ENCODE measurements around the gene MFGE8. TPM values are rescaled to one million over a fixed set of nuclear protein-coding genes. Genes with fewer than 3 reads are reported as not detected.

The MFGE8 gene
- total RNA-seq, 1 donor, result 195 TPM

DNA sequence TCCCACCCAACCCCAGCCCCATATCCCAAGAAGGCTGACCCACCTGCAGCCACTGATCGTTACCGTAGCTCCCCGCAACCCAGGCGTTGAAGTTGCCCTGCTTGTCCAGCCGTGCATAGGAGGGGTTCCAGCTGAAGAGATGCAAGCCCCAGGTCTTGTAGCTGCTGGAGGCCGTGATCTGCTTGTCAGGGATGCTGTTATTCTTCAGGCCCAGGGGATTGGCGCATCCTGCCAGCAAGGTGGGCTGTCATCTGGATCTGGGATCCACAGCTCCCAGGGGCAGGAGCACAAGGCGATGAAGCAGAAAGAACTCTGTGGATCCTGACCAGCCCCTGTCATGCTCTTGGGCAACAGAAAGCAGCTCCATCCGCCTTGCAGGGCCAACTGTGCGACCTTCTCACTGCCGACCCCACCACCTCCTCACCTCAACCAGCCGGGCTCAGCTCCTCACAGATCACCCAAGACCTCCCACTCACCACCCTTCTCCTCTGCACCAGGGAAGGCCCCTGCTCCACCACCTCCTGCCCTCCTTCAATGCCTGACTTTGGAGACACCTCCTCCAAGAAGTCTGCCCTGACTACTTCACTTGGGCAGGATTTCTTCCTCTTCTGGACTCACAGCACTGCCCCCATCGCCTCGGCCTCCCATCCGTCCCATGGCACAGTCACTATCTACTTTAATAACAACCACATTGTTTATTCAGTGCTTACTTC, 11.5 kb downstream of the MFGE8 start:
- Histone ChIP-seq H3K4me3 (ENCODE audit: insufficient read depth, low read length) (no peak overlapping the region), H3K4me2 (ENCODE audit: insufficient read depth, low read length) (no peak overlapping the region), H4K20me1 (ENCODE audit: insufficient read depth, low read length) (peaks cover 41% of the 10 kb centered on the region), H3K27ac (ENCODE audit: low read depth, low read length) (peak overlapping the region; percentile 74), H3K36me3 (ENCODE audit: insufficient read depth, low read length) (peaks cover 77% of the 10 kb centered on the region), H3K27me3 (ENCODE audit: insufficient read depth, low read length) (no peaks in the 10 kb centered on the region), H3K4me1 (ENCODE audit: insufficient read depth, low read length) (peaks cover 27% of the 10 kb centered on the region), H2AFZ (ENCODE audit: low read length) (no peak overlapping the region), H3K79me2 (ENCODE audit: insufficient read depth, low read length) (peaks cover 23% of the 10 kb centered on the region), H3K9me3 (ENCODE audit: low read depth, low read length) (no peaks in the 10 kb centered on the region)
- TF ChIP-seq, protein P1, sequence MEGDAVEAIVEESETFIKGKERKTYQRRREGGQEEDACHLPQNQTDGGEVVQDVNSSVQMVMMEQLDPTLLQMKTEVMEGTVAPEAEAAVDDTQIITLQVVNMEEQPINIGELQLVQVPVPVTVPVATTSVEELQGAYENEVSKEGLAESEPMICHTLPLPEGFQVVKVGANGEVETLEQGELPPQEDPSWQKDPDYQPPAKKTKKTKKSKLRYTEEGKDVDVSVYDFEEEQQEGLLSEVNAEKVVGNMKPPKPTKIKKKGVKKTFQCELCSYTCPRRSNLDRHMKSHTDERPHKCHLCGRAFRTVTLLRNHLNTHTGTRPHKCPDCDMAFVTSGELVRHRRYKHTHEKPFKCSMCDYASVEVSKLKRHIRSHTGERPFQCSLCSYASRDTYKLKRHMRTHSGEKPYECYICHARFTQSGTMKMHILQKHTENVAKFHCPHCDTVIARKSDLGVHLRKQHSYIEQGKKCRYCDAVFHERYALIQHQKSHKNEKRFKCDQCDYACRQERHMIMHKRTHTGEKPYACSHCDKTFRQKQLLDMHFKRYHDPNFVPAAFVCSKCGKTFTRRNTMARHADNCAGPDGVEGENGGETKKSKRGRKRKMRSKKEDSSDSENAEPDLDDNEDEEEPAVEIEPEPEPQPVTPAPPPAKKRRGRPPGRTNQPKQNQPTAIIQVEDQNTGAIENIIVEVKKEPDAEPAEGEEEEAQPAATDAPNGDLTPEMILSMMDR (IDR thresholded peaks at IDR 0.05; ENCODE audit: extremely low read depth, low read depth, low read length), result no peak
- peak; percentile 50 for DNase-seq (ENCODE audit: insufficient read length, low spot score, missing footprints)

DNA sequence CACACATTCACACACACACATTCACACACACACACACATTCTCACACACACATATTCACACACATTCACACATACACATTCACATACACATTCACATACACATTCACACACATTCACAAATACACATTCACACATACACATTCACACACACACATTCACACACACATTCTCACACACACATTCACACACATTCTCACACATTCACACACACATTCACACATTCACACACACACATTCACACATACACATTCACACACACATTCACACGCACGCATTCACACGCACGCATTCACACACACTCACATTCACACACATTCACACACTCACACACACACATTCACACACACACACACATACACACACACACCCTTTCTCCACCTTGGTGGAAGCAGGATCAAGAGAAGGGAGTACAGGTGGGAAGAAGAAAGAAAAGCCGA, 12.2 kb downstream of the MFGE8 start:
- no peak overlapping the region for H3K4me2 ChIP-seq (ENCODE audit: insufficient read depth, low read length)
- DNase-seq (ENCODE audit: insufficient read length, low spot score, missing footprints), result no peak
- H3K27ac ChIP-seq (ENCODE audit: low read depth, low read length), result peak overlapping the region; percentile 74
- peaks cover 27% of the 10 kb centered on the region for H3K4me1 ChIP-seq (ENCODE audit: insufficient read depth, low read length)
- no peaks in the 10 kb centered on the region for H3K27me3 ChIP-seq (ENCODE audit: insufficient read depth, low read length)
- H3K9me3 ChIP-seq (ENCODE audit: low read depth, low read length), result no peaks in the 10 kb centered on the region
- H3K79me2 ChIP-seq (ENCODE audit: insufficient read depth, low read length), result peaks cover 20% of the 10 kb centered on the region
- H3K4me3 ChIP-seq (ENCODE audit: insufficient read depth, low read length), result no peak overlapping the region
- peaks cover 34% of the 10 kb centered on the region for H4K20me1 ChIP-seq (ENCODE audit: insufficient read depth, low read length)
- TF ChIP-seq, protein P1 (IDR thresholded peaks at IDR 0.05; ENCODE audit: extremely low read depth, low read depth, low read length), result no peak
- H3K36me3 ChIP-seq (ENCODE audit: insufficient read depth, low read length), result peaks cover 70% of the 10 kb centered on the region
- no peak overlapping the region for H2AFZ ChIP-seq (ENCODE audit: low read length)

DNA sequence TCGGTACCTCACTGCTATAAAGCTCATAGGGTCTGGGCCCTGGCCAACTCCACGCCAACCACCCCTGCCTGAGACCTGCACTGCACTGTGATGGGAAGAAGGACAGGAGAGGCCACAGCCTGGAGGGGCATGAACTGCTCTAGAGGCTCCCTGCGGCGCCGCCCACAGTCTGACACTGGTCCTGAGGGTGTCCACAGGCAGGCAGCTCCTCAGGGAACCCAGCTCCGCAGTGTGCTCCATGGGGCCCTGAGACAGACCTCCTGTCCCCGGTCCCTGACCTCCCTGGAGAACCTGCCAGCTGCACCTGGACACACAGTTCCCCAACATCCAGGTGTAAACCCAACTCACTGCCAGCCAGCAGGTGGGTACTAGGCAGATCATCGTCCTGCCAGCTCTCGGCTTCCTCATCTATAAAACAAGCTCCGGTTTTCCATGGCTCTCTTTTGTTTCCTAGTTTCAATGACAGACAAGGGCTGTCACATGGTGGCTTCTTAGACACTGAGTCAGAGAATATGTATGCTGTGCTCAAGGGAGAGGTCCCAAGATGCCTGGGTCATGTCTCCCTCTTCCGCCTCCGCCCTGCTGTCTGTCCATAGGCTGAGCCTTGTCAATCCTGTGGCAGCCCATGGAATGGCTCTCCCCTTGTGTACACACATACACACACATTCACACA, 12.7 kb downstream of the MFGE8 start:
- no peak overlapping the region for H2AFZ ChIP-seq (ENCODE audit: low read length)
- H3K9me3 ChIP-seq (ENCODE audit: low read depth, low read length), result no peaks in the 10 kb centered on the region
- no peaks in the 10 kb centered on the region for H3K27me3 ChIP-seq (ENCODE audit: insufficient read depth, low read length)
- no peak overlapping the region for H3K4me2 ChIP-seq (ENCODE audit: insufficient read depth, low read length)
- peak; percentile 89 for DNase-seq (ENCODE audit: insufficient read length, low spot score, missing footprints)
- H3K36me3 ChIP-seq (ENCODE audit: insufficient read depth, low read length), result peaks cover 64% of the 10 kb centered on the region
- peaks cover 30% of the 10 kb centered on the region for H3K4me1 ChIP-seq (ENCODE audit: insufficient read depth, low read length)
- peak overlapping the region; percentile 74 for H3K27ac ChIP-seq (ENCODE audit: low read depth, low read length)
- H3K4me3 ChIP-seq (ENCODE audit: insufficient read depth, low read length), result no peak overlapping the region
- TF ChIP-seq, protein P1 (IDR thresholded peaks at IDR 0.05; ENCODE audit: extremely low read depth, low read depth, low read length), result no peak
- H3K79me2 ChIP-seq (ENCODE audit: insufficient read depth, low read length), result peaks cover 20% of the 10 kb centered on the region
- H4K20me1 ChIP-seq (ENCODE audit: insufficient read depth, low read length), result peaks cover 34% of the 10 kb centered on the region

DNA sequence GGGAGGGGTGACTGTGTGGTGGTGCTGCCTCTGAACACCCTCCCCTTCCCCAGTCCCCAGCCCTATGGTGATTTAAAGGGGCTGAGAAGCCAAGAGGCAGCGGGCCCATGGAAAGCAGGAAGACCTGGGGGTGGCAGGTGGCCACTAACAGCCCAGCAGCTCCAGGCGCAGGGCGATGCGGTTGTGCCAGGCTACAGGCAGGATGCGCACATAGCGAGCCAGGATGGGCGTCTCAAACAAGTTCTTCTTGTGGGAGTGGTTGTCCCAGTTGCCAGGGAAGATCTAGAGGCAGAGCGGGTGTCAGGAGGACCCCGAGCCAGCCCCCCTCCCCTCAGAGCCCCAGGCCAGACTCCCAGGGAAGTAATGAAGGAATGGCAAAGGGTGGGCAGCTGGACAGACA, 13.9 kb downstream of the MFGE8 start:
- Histone ChIP-seq H3K27me3 (ENCODE audit: insufficient read depth, low read length) (no peaks in the 10 kb centered on the region), H3K4me3 (ENCODE audit: insufficient read depth, low read length) (no peak overlapping the region), H3K27ac (ENCODE audit: low read depth, low read length) (peak overlapping the region; percentile 12), H3K79me2 (ENCODE audit: insufficient read depth, low read length) (peaks cover 13% of the 10 kb centered on the region), H4K20me1 (ENCODE audit: insufficient read depth, low read length) (peaks cover 32% of the 10 kb centered on the region), H3K4me2 (ENCODE audit: insufficient read depth, low read length) (no peak overlapping the region), H3K9me3 (ENCODE audit: low read depth, low read length) (no peaks in the 10 kb centered on the region), H3K4me1 (ENCODE audit: insufficient read depth, low read length) (peaks cover 33% of the 10 kb centered on the region), H2AFZ (ENCODE audit: low read length) (no peak overlapping the region), H3K36me3 (ENCODE audit: insufficient read depth, low read length) (peaks cover 54% of the 10 kb centered on the region)
- TF ChIP-seq, protein P1 (IDR thresholded peaks at IDR 0.05; ENCODE audit: extremely low read depth, low read depth, low read length), result no peak
- DNase-seq (ENCODE audit: insufficient read length, low spot score, missing footprints), result no peak

Measured in osteoblast (primary cell).